ENCODE measurements around the gene RAB44.

- no peak for TF ChIP-seq CTCF (IDR thresholded peaks at IDR 0.05; ENCODE audit: low read depth, low read length)
- TF ChIP-seq MAX (IDR thresholded peaks at IDR 0.05; ENCODE audit: low read depth, low read length) = no peak
- TF ChIP-seq POLR2A (IDR thresholded peaks at IDR 0.05; ENCODE audit: extremely low read depth, insufficient read length) = no peak
- TF ChIP-seq MYC (IDR thresholded peaks at IDR 0.05; ENCODE audit: low read depth, low read length) = no peak
These were observed 54.7 kb downstream of the RAB44 start for GRCh38 chr6:36752187-36752885.
